HG02870 (cell line): ENCODE measurements around the gene CHRDL1.

Experiments
- ATAC-seq: cut with Tn5 transposase; IDR thresholded peaks from one replicate; pipeline ENCODE4 v1.9.1; 2021; ENCODE audit warnings: mild to moderate bottlenecking, moderate library complexity; ENCODE audit not compliant: unreplicated experiment

Gene CHRDL1

DNA sequence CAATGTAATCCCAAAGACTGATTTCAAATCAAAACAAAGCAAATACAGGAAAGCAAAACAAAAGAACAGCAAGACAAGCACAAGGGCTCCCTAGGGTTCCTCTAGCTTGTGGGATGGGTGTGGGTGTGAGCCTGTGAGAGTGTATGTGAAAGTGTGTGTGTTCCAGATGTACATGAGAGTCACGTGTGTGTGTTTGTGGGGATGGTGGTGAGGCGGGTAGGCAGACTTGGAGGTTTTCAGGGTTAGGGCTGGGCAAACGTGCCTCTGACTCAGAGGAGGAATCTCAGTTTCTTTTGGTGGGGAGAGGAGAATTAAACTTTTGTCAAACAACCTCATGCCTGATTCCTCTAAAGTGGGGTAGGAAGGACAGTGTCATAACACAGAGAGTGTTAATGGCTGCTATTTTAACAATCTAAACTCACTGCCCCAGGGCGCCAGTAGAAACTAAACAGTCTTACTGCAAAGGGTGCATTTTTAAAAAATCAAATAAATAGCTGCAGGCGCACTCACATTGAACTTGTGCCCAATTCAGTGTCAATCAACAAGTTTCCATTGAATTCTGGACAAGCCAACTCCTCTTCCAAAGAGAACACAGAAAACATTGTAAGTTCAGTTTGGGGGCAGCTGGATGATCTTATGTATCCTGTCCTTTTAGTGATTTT, 51.8 kb downstream of the CHRDL1 start:
- peak; percentile 54 for ATAC-seq

DNA sequence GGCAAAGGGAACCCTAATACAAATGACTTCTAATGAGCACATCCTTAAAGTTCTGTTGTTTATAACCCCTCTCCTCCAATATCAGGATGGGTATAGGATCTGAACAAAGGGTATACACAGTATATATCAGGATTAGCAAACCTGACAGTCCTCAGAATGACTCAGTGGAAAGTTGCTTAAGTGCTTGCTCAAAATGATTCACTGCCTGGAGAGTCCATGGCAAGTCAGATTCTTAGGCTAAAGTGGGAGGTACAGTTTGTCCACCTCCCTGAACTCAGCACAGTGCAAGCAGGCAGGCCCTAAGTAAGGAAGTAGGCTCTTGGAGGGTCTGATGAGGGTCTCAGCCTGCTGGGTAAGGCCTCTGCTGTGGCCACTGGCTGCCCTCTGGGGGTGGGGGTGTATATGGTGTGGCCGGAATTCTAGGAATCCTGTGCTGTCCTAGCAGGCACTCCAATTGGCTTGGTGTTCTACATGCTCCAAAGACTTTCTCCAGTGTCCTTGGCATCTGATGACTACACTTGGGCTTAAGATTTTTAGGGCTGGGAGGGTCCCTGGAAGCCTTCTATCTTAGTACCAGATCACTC, 54.3 kb downstream of the CHRDL1 start:
- ATAC-seq = no peak

DNA sequence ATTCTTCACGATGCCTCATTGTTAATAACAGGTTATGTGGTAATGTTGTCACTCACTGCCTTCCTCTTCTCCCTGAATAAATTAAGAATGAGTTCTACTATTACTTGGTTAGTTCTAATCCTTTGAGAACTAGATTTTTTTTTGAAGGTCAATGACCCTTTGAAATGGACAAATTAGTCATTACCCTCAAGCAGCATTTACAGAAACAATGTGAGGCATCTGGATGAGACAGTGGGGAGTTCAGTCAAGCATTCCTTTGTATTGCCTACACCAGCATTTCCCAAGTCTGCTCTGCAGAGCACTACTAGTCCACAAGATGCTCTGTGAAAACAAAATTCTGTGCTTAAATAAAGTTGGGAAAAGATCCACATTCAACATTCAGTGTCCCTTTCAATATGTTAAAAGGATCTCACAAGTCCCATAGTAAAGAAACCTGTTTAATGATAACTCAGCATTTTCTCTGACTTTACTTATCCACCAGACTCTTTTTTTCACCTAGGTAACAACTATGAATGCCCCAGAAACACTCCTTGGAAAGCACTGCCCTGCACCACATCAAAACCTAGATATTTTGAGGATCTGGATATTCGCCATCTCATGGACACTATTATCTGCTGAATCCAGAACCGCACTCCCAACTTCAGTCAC, 60.6 kb downstream of the CHRDL1 start:
- no peak for ATAC-seq

DNA sequence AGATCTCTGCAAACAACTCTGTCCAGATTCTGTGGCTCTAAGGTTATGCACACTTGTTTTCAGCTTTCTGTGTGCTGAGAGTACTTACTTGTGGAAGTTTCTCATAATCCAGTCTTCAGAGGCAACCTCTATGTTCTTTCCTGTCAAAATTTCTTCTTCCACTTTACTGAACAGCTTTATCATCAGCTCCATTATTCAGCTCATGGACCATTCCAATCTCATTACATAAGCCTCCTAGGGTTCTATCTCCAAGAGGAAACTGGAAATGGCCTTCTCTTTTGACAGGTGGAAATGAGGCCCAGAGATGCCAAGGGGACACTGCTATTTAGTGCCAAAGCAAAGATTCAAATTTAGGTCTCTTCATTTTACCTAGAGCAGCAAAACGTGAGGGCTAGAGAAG, 61.3 kb downstream of the CHRDL1 start:
- ATAC-seq = no peak

DNA sequence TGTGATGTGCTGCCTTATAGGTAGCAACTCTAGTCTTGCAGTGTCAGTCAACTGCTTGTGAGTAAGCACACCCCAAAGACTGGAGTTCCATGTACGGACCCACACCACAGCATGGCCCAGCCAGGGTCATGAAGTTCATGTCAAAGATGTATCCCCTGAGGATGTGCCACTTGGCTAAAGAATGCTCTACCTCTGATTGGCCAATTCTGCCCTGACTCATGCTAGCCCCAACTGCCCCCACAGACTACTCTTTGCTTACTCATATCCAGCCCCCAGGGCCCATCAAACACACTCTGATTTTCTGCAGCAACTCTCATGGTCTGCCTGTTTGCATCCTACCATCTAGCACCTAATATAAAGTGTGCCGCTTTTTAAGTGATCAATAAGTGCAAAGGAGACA, 62.5 kb downstream of the CHRDL1 start:
- no peak for ATAC-seq

DNA sequence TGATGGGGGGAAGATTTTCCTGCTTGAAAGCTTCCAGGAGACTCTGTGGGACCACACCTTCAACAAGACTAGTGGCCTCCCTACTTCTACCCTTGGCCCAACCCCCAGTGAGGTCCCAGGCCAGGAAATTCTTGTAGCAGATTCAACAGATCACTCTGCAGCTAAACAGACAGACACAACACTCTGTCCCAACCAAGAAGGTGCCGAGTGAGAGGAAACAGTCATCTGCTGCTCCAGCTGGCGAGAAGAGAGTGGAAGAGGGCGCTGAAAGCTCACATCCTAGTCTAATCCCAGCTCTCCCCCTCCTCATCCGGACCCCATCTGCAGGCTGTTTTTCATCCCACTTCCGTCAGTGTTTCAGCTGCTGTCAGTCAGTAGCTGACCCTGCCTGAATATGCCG, 63.4 kb downstream of the CHRDL1 start:
- no peak for ATAC-seq

DNA sequence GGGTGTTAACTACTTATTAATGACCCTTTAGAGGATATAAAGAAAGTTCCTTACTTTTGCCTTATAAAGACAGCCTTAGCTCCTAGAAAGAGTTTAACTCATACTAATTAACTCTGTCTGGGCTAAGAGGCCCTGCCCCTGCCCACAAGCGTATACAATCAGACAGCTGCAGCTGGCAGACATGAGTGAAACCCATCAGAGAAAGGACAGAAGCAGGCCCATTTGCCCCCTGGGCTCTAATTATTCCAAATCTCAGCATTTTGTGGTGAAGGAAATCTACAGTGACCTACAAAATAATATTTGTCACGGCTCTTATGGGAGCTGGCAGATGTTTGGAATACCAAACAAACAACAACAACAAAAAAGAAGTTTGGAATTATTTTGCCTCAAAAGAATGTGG, 71.8 kb downstream of the CHRDL1 start:
- no peak for ATAC-seq

DNA sequence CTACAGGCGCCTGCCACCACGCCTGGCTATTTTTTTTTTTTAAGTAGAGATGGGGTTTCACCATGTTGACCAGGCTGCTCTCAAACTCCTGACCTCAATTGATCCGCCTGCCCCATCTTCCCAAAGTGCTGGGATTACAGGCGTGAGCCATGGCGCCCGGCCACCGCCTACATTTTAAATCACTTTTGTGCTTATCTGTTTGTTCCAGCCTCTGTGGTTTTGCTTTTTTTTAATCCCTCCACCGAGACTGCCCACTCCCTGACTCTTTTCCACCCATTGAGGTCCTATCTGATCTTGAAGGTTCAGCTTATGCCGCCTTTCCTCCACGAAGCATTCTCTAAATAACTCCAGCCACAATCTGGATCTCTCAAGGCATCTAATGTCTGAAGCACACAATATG, 73.5 kb downstream of the CHRDL1 start:
- no peak for ATAC-seq

DNA sequence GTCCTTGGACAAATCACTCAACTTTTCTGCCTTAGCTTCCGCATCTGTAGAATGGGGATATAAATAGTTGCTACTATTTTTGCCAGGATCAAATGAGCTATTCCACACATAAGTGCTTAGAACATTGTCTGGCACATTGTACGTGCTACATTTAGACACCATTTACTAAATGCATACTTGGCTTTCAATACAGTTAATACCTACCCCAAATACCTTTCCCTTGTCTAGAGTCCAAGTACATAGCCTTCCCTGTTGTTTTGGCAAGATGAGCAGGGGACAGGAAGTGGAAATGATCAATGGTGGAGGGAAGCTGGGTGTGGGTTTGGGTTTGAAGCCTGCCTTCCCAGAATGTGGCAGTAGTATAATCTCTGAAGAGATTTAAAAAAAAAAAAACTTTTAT, 82.0 kb downstream of the CHRDL1 start:
- no peak for ATAC-seq

DNA sequence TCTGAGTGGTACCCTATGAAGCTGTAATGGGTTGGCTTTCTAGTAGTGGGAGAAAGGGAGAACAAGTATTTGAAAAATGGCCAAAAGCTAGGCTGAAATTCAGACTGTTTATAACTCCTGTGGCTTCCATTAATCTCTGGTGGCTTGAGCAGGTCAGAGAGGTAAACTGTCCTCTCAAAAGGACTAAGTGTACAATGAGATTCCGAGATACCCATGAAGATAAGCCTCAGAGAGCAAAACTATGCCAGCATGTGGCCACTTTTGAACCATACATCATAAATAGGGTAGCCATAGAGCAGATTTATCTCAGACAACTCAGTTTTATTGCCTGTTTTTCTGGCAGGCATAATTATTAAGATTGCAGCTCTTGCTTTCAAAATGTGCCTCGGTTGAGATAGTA, 89.2 kb downstream of the CHRDL1 start:
- no peak for ATAC-seq

DNA sequence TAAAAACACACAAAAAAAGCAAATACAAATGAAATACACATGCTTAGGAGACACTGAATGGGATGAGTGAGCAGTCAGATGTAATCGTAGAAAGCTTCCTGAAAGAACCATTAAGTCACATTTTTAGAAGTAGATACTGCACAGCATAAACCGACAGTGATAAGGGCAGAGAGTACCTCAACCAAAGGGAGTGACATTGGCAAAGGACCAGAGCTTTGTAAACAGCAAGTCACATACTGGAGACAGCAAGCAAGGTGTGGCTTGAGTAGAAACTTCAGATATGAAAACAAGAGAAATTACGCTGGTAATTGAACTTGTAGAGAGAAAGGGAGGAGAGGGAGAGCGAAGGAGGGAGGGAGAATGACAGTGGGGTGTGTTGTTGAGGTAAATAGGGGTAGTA, 92.0 kb downstream of the CHRDL1 start:
- ATAC-seq = no peak

DNA sequence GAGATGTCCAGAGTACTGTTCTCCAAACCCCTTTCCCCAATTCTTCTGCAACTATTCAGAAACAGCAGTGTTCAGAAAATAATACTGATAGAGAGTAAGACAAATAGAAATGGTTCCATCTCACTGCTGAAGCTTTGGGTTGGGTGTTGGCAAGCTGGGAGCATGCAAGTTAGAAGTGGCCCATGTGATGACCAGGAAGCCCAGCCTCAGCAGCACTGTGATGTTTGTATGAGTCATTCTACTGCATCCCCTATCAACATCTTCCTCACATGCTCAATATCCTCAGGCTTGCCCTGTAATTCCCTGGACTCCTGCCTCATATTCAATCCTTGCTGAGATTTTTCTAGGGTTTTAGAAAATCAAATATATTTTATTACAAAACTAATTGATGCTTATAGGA, 96.5 kb downstream of the CHRDL1 start:
- peak; percentile 21 for ATAC-seq

DNA sequence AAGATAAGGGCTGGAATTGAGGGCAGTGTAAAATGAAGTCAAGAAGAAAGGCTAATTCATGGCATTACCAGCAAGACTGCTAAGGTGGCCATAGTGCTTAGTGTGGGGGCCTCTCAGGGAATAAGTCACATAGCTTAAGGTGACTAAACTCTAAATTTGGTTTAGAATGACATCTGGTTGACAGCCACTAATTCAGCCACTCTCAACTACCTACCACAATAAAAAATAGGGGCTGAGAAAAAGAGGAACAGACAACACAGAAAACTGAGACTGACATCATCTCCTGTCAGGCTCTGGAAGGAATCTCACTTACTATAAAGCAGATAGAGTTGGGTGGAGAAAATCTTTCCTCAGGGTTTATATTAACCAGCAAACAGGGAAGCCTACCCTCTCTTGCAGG, 96.9 kb downstream of the CHRDL1 start:
- ATAC-seq = peak; percentile 66

DNA sequence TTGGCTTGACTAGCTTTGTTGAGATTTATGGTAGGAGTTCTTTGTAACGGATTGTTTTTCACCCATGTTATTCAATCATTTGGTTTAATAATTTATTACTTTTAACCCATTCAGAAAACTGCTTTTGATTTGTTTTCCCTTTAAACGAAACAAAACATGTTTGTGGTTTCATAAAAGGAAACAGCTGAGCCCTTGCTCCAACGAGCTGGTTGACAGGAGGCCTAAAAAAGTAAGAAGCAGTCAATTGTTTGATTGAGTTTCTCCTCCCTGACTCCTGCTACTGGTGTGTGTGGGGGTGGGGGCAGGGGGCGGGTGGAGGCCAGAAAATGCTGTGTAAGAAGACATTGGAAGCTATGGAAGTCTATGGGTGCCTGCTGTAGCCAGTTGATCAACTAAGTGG, 102.8 kb downstream of the CHRDL1 start:
- ATAC-seq = no peak

DNA sequence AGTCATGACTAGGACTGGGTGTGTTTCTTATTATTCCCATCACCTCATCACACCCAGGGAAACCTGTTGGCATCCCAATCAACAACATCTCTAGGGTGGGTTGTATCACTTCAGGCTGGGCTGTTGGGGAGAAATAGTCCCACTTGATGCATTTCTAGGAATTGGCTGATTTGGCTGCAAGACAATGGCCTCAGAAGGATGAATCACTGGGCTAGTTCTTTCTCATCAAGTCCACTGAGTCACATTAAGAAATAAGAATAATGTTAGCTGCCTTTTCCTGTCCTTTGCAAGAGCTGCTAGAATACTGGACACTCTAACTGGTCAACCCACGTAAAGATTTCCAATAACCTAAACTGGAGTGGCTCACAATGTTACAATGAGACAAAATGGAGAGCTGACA, 104.2 kb downstream of the CHRDL1 start:
- ATAC-seq = no peak

DNA sequence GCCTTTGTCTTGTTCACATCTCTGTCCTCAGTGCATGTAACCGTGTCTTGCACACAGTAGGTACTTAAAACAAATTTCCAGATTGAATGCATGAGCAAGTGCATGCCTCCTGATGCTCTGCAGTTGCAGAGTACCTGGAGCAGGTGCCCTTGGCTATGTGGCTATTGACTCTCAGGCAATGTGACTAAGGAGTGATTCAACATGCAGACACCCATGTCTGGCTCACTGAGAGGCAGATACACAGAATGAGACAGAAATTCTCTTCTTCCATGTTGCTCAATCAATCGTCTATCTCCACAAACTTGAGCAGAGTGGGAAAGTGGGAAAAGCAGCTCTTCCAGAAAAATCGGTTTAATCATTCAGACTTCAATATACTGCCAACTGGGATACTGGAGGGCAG, 111.0 kb downstream of the CHRDL1 start:
- ATAC-seq = no peak

DNA sequence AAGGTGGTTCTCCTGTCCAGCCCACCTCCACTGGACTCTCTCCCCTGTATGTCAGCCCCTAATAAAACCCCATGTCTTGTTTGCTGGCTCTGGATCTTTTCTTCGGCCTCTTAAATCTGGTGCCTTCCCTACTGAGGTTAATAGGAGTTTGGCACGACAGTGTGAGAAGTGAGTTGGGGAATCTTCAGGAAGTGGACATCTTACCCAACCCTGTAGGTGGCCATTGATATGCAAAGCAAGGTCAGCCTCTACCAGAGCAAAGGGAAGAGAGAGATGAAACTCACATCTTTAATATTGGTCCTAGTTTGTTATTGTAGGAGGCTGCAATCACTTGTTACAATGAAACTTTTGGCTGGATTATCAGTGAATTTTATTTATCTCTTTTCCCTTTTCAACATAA, 111.7 kb downstream of the CHRDL1 start:
- ATAC-seq = no peak

DNA sequence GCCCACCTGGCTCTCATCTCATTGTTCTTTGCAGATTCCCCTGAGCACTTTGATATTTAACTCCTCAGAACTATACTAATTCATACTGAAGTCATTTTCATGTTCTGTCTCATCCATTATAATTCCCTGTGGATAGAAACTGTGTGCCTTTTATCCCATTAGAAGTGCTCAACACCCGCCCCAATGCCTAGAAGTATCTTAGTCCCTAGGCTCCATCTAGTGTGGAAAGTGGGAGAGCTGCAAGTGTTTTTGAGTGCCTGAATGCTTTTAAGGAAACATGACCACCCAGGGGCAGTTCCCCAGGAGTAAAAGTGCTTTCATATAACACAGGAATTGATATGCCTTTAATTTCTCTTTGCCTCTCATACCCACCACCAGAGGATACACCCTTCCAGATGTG, 117.0 kb downstream of the CHRDL1 start:
- ATAC-seq = no peak

DNA sequence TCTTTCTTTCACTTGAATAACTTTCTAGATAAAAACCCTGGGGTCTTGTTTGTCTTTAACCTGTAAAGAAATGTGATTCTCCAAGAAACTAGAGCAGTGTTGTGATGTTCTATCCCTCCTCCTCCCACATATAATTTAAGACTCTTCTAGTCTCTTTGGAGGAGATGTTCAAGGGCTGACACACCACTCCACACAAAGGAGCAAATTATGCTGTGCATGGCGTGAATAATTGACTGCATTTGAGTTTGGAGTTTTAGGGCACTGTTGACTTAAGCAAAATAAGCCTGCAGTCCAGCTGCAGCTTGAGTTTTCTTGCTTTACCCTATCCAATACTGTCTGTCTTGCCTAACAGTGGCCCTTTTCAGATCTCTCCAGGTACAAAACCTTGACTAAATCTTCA, 119.7 kb downstream of the CHRDL1 start:
- no peak for ATAC-seq

DNA sequence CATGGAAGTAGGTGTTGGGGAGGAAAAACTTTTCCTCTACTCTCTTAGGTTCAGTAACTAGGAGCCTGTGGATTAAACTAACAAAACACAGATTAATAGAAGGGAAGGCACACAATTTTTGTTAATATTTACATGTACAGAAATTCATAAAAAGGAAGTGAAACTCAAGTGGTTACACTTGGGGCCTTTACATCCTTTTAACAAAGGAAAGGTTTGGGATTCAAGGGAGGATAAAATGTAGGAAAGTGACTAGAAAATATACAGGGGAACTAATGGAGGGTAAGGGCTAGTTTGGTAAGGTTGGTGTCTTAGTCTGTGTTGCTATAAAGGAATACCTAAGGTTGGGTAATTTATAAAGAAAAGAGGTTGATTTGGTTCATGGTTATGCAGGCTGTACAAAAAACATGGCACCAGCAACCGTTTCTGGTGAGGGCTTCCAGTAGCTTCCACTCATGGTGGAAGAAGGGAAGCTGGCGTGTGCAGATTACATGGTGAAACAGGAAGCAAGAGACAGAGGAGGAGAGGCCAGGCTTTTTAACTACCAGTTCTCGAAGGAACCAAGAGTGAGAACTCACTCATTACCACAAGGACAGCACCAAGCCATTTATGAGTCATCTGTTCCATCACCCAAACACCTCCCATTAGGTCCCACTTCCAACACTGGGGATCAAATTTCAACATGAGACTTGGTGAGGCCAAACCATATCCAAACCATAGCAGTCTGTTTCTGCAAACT, 124.4 kb downstream of the CHRDL1 start:
- ATAC-seq = peak; percentile 96

DNA sequence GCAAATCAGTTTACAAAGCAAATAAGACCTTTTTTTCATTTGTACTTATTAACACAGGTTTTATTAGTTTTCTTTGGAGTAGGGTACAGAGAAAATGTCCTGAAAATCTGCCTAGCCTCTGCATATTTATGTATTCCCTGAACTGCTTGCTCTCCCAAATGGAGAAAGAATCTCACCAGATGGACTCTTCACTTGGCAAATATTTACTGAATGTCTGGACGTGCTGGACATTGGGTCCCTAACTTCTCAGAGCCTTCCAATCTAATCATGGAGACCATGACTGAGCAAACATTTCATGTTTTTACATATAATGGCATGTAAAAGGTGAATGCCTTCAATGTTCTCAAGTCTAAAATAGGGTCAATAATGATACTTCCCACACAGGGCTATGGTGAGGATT, 126.0 kb downstream of the CHRDL1 start:
- ATAC-seq = no peak

DNA sequence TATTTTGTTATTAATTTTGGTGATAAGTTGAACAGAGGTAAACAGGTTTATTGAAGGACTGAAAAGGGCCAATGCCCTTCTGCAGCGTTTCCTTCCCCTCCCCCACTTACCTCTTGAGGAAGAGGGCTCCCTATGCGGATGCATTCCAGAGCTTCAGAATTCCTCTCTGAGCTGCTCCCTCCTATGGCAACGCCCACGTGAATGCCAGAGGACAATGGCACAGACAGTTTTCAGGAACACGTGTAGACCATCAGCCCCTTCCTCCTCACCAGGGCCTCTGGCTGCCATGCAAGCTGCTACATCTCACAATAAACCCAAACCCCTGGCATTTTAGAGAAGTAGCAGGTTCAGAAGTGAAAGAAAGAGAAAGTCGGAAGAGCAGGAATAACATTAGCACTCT, 127.9 kb downstream of the CHRDL1 start:
- ATAC-seq = no peak
